Cerebellar cortex (tissue), 1 donor: Measurements from ENCODE around the gene SLC25A19.

Experiments
- DNase-seq: peaks from one replicate; pipeline ENCODE4 v3.0.0-alpha.2; 2015; ENCODE audit warnings: low spot score

The SLC25A19 gene

DNA sequence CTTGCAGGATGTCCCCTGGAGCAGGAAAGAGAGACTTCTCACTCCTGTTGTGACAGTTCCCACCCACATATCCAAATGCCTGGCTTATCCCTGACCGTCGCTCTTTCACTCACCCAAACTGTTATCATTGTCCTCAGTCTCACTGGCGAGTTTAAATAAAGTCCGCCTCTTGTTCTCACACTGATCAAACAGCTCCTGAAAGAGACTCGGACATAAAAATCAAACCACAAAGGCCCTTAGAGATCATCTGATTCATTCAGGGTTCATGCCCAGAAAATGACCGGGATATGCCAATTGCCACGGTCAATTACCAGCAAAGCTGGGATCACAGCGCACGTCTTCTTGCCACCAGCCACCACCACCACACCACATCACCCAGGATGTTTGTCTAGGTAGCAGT is 47.7 kb downstream of the SLC25A19 start:
- DNase-seq: no peak

GRCh38 chr17:75241143-75241430 is 48.1 kb downstream of the SLC25A19 start:
- DNase-seq: no peak

GRCh38 chr17:75240394-75241142 is 48.7 kb downstream of the SLC25A19 start:
- DNase-seq: peak; percentile 92

DNA sequence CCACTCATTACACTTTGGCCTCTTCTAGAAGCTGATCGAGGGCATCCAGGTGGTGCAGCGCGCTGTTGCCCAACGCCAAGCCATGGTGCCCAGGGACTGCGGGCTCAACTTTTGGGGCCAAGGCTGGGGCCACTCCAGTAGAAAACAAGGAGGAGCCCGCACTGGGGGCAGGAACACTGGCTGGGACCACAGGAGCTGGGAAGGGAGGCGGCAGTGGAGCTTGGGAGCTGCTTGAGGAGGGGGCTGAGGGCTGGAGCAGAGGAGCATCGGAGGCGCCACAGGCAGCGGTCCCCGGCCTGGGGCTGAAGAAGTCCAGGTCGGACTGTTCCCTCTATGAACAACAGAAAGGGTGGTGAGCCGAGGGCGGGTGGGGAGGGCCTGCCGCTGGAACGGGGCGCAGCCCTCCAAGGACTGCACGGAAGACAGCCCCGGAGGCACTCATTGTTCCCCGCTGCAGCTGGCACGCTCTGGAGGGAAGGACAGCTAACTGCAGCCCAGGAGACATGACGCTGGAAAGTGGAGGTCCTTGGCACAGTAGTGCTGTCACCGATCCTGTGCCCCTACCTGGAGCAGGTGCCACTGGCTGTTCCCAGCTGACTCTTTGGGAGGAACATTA is 49.3 kb downstream of the SLC25A19 start:
- DNase-seq: no peak

GRCh38 chr17:75239214-75239613 is 50.0 kb downstream of the SLC25A19 start:
- DNase-seq: no peak

DNA sequence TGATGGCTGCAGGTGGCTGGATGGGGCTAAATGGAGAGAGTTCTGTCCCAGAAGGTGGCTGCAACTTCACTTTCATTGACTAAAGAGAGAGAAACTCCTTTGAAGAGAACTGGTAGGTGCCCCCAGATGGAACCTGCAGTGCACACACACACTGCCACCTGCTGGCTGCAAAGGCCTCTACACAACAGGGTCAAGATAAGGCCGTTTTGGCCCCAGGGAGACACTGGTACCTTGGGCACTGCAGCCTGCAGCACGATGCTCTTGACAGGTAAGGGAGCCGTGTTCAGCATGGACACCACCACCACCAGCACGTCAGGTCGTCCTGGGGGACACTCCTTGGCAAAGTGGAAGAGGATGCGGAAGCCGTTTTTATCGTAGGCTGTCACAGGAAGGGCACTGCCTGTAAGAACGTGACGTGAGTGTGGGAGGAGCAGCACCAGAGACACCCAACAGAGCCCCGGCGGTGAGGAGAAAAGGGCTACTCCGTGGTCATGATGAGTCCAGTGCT is 50.5 kb downstream of the SLC25A19 start:
- peak; percentile 90 for DNase-seq

DNA sequence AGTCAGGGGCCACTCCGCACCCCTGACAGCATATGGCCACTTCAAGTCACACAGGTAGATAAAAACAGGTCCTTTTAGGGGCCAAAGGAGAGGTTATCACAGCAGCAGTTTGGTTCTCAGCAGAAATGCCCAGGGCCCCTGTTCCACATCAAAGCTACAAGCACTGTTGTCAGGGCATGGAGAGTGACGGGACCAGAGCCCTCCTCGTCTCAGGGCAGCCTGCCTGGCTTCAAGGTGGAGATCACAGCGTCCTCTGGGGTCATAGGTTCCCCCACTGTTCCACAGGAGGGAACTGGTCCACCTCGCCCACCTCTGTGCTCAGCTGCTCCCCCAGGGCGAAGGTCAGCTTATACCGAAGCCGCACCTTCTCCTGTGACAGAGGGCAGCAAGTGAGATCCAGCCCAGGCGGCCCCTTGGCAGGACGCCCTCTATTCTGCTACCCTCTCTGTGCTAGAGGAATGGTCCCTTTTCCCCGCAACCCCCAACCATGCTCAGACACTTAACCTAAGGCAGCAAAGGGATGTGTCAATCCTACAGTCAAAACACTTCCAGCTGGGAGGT is 51.1 kb downstream of the SLC25A19 start:
- no peak for DNase-seq

GRCh38 chr17:75237100-75238014 is 51.9 kb downstream of the SLC25A19 start:
- DNase-seq: peak; percentile 95

DNA sequence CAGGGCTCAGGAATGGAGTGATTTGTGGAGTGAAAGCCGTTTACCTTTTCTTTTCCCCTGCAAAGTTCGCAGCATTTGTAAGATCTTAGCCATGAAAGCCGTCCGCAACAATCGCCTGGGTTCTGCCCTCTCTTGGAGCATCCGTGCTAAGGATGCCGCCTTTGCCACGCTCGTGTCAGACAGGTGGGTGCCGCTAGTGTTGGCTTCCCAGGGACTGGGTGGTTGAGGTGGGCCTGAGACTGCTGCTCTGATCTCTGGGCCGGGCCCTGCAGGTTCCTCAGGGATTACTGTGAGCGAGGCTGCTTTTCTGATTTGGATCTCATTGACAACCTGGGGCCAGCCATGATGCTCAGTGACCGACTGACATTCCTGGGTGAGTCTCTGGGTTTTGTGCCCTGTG is 56.4 kb downstream of the SLC25A19 start:
- no peak for DNase-seq

GRCh38 chr17:75231741-75232464 is 57.3 kb downstream of the SLC25A19 start:
- peak; percentile 92 for DNase-seq

DNA sequence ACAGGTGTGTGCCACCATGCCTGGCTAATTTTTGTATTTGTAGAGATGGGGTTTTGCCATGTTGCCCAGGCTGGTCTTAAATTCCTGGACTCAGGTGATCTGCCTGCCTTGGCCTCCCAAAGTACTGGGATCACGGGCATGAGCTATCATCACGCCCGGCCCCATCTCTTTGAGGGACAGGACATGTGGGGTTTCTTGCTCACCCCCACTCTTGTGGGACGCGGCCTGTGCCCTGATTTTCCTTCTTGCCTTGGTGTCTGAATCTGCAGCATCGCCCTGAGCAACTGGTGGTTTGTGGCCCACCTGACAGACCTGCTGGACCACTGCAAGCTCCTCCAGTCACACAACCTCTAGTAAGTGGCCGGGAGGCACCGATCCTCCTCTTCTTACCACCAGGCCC is 58.2 kb downstream of the SLC25A19 start:
- DNase-seq: no peak

- no peak for DNase-seq
Observed at GRCh38 chr17:75228847-75229246, 60.4 kb downstream of the SLC25A19 start.

- no peak for DNase-seq
Observed at GRCh38 chr17:75228305-75228704, 60.9 kb downstream of the SLC25A19 start.

DNA sequence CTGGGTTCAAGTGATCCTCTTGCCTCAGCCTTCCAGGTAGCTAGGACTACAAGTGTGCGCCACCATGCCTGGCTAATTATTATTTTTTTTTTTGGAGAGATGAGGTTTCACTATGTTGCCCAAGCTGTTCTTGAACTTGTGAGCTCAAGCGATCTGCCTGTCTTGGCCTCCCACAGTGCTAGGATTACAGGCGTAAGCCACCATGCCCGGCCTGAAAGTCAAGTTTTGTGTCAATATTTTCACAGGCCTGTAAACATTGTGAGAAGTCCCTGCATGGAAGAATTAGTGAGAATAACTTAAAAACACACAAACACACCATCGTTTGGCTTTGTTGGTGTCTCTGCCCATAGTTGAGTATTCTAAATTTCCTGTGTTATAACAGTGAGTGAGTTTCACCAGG is 61.5 kb downstream of the SLC25A19 start:
- no peak for DNase-seq

GRCh38 chr17:75225016-75225415 is 64.2 kb downstream of the SLC25A19 start:
- DNase-seq: no peak
